H9 (cell line): ENCODE data around the gene AP2A2. TPM values are rescaled to one million over a fixed set of nuclear protein-coding genes. Genes with fewer than 3 reads are reported as not detected.

Source experiments
- DNase-seq: peaks from one replicate; pipeline ENCODE4 v3.0.0-alpha.2; 2017
- H2AFZ ChIP-seq: one replicate; pipeline ENCODE4 v1.6.1; 2013; ENCODE audit warnings: mild to moderate bottlenecking, low read length, control low read depth, moderate library complexity
- H2AK5ac ChIP-seq: 2 replicates; pipeline ENCODE4 v1.6.1; 2013; ENCODE audit warnings: low read length, control low read depth, mixed read lengths; ENCODE audit not compliant: insufficient read length
- H2BK120ac ChIP-seq: one replicate; pipeline ENCODE4 v1.6.1; 2013; ENCODE audit warnings: low read depth, mild to moderate bottlenecking, low read length, control low read depth, inconsistent platforms; ENCODE audit not compliant: poor library complexity, severe bottlenecking
- H2BK12ac ChIP-seq: 2 replicates; pipeline ENCODE4 v1.6.1; 2013; ENCODE audit warnings: low read length, control low read depth, mixed read lengths, low read depth; ENCODE audit not compliant: insufficient read length
- H2BK15ac ChIP-seq: 2 replicates; pipeline ENCODE4 v1.6.1; 2013; ENCODE audit warnings: low read depth, low read length, control low read depth
- H2BK20ac ChIP-seq: one replicate; pipeline ENCODE4 v1.6.1; 2013; ENCODE audit warnings: low read depth, mild to moderate bottlenecking, low read length, control low read depth, inconsistent platforms; ENCODE audit not compliant: poor library complexity, severe bottlenecking
- H2BK5ac ChIP-seq: 2 replicates; pipeline ENCODE4 v1.6.1; 2013; ENCODE audit warnings: low read length, control low read depth, mixed read lengths; ENCODE audit not compliant: insufficient read length
- H3K14ac ChIP-seq: 2 replicates; pipeline ENCODE4 v1.6.1; 2013; ENCODE audit warnings: low read length, control low read depth; ENCODE audit not compliant: insufficient read depth
- H3K18ac ChIP-seq: 2 replicates; pipeline ENCODE4 v1.6.1; 2013; ENCODE audit warnings: low read depth, mild to moderate bottlenecking, mixed read lengths, low read length, control low read depth; ENCODE audit not compliant: insufficient read length
- H3K23ac ChIP-seq: 2 replicates; pipeline ENCODE4 v1.6.1; 2013; ENCODE audit warnings: low read length, control low read depth, mixed read lengths, low read depth; ENCODE audit not compliant: insufficient read length
- H3K23me2 ChIP-seq: 2 replicates; pipeline ENCODE4 v1.6.1; 2013; ENCODE audit warnings: low read depth, mild to moderate bottlenecking, mixed read lengths, low read length, control low read depth; ENCODE audit not compliant: insufficient read length, poor library complexity, severe bottlenecking
- H3K27ac ChIP-seq: 2 replicates; pipeline ENCODE4 v1.5.1; 2013; ENCODE audit warnings: low read length, control low read depth, mixed read lengths, low read depth; ENCODE audit not compliant: insufficient read length
- H3K27me3 ChIP-seq: 2 replicates; pipeline ENCODE4 v1.6.1; 2013; ENCODE audit warnings: low read length, control low read depth, inconsistent platforms; ENCODE audit not compliant: insufficient read depth
- H3K4ac ChIP-seq: 2 replicates; pipeline ENCODE4 v1.6.1; 2013; ENCODE audit warnings: low read depth, mild to moderate bottlenecking, control low read depth, inconsistent platforms, low read length, moderate library complexity
- H3K4me1 ChIP-seq: 2 replicates; pipeline ENCODE4 v1.6.1; 2013; ENCODE audit warnings: low read length, control low read depth, inconsistent platforms; ENCODE audit not compliant: insufficient read depth
- H3K4me2 ChIP-seq: 2 replicates; pipeline ENCODE4 v1.6.1; 2013; ENCODE audit warnings: low read length, control low read depth, mixed read lengths; ENCODE audit not compliant: insufficient read length, insufficient read depth
- H3K56ac ChIP-seq: 2 replicates; pipeline ENCODE4 v1.6.1; 2013; ENCODE audit warnings: low read depth, mild to moderate bottlenecking, mixed read lengths, low read length, control low read depth; ENCODE audit not compliant: insufficient read length
- H3K79me1 ChIP-seq: 2 replicates; pipeline ENCODE4 v1.6.1; 2013; ENCODE audit warnings: low read depth, mild to moderate bottlenecking, moderate library complexity, low read length, control low read depth, inconsistent platforms; ENCODE audit not compliant: insufficient read depth, poor library complexity, severe bottlenecking
- H3K79me2 ChIP-seq: 2 replicates; pipeline ENCODE4 v1.6.1; 2013; ENCODE audit warnings: low read length, control low read depth, inconsistent platforms; ENCODE audit not compliant: insufficient read depth
- H3K9ac ChIP-seq: 2 replicates; pipeline ENCODE4 v1.6.1; 2013; ENCODE audit warnings: low read length, control low read depth, mixed read lengths; ENCODE audit not compliant: insufficient read length; ENCODE audit errors: extremely low read depth
- H3K9me3 ChIP-seq: one replicate; pipeline ENCODE4 v1.6.1; 2013; ENCODE audit warnings: low read depth, low read length, inconsistent platforms; ENCODE audit not compliant: control insufficient read depth
- H3T11ph ChIP-seq: one replicate; pipeline ENCODE4 v1.6.1; 2013; ENCODE audit warnings: mild to moderate bottlenecking, low read length, control low read depth, inconsistent platforms
- H4K20me1 ChIP-seq: one replicate; pipeline ENCODE4 v1.6.1; 2013; ENCODE audit not compliant: control insufficient read depth, insufficient read length, insufficient read depth
- H4K5ac ChIP-seq: 2 replicates; pipeline ENCODE4 v1.6.1; 2013; ENCODE audit warnings: low read depth, mild to moderate bottlenecking, mixed read lengths, low read length, control low read depth; ENCODE audit not compliant: insufficient read length
- H4K8ac ChIP-seq: replicated peaks from 2 replicates; pipeline ENCODE4 v1.6.1; 2013; ENCODE audit warnings: low read length, control low read depth, mixed read lengths, low read depth; ENCODE audit not compliant: insufficient read length
- H4K91ac ChIP-seq: 2 replicates; pipeline ENCODE4 v1.6.1; 2013; ENCODE audit warnings: low read depth, mild to moderate bottlenecking, moderate library complexity, mixed read lengths, low read length, control low read depth; ENCODE audit not compliant: insufficient read length
- H3K27ac Mint-ChIP-seq, 3 experiments: 2 replicates in 2 of 3; 3 replicates in 1 of 3; pipeline ENCODE4 v1.8.0; 2020 to 2021; ENCODE audit warnings: mixed read lengths in 3 of 3, mild to moderate bottlenecking in 1 of 3, moderate library complexity in 1 of 3
- H3K27me3 Mint-ChIP-seq: 2 replicates; pipeline ENCODE4 v1.8.0; 2021; ENCODE audit warnings: low read depth, mild to moderate bottlenecking, moderate library complexity, mixed read lengths
- H3K36me3 Mint-ChIP-seq, 3 experiments: 2 replicates in 2 of 3; 3 replicates in 1 of 3; pipeline ENCODE4 v1.8.0; 2020 to 2021; ENCODE audit warnings: low read depth in 3 of 3, mixed read lengths in 3 of 3; ENCODE audit not compliant: insufficient read depth in 1 of 3
- H3K4me1 Mint-ChIP-seq, 2 experiments: 2 replicates each; pipeline ENCODE4 v1.8.0; 2020; ENCODE audit warnings: mixed read lengths in 2 of 2
- H3K4me3 Mint-ChIP-seq, 2 experiments: 2 replicates in 1 of 2; 3 replicates in 1 of 2; pipeline ENCODE4 v1.8.0; 2020 to 2021; ENCODE audit warnings: mild to moderate bottlenecking in 2 of 2, mixed read lengths in 2 of 2, moderate library complexity in 1 of 2
- H3K9me3 Mint-ChIP-seq, 2 experiments: 2 replicates in 1 of 2; 3 replicates in 1 of 2; pipeline ENCODE4 v1.8.0; 2020; ENCODE audit warnings: mild to moderate bottlenecking in 2 of 2, mixed read lengths in 2 of 2, moderate library complexity in 1 of 2
- CTCF ChIP-seq: fragments of 200-600 bp; sonication (generic); conservative IDR thresholded peaks from 3 replicates; pipeline ENCODE4 v1.8.0; 2021; ENCODE audit warnings: antibody characterized with exemption, mild to moderate bottlenecking
- WGBS: extraction: QIAGEN DNeasy Blood & Tissue Kit; methylation state at CpG from one replicate; pipeline ENCODE4 v1.1.7; 2013; ENCODE audit warnings: missing lambda C conversion rate, low lambda C conversion rate, mixed read lengths; ENCODE audit not compliant: insufficient read length; ENCODE audit errors: extremely low coverage; 5-methylcytosine and 5-hydroxymethylcytosine counted together
- total RNA-seq: library from RNA; stranded (reverse); gene quantifications from 2 replicates; pipeline ENCODE4 v1.2.1, GENCODE V29; 2021

Gene AP2A2
- total RNA-seq, 1 experiment from 2014 or later = 53.7 TPM

GRCh38 chr11:1003159-1003558 is 77.5 kb downstream of the AP2A2 start:
- 0 out of 4 replicates have a peak, but pooled peaks cover 0 to 3% of the 10 kb centered on the region in 2 experiments for H3K4me1 Mint-ChIP-seq
- peak overlapping the region in 1 of 3 experiments; percentile 20; a peak in 1 of 7 replicates for H3K27ac Mint-ChIP-seq
- Histone ChIP-seq H4K20me1 (no peaks in the 10 kb centered on the region), H4K5ac (no peak overlapping the region), H3K9me3 (no peaks in the 10 kb centered on the region), H3K4ac (no peak overlapping the region), H3K9ac (no peak overlapping the region), H2BK120ac (no peak overlapping the region), H3K14ac (no peak overlapping the region), H3K27me3 (no peaks in the 10 kb centered on the region), H3K18ac (no peak overlapping the region), H3K27ac (no peak overlapping the region), H2BK5ac (no peak overlapping the region), H3K23ac (no peak overlapping the region), H2AFZ (no peak overlapping the region), H2BK15ac (no peak overlapping the region), H3K79me1 (no peaks in the 10 kb centered on the region), H3K56ac (no peak overlapping the region), H3K79me2 (no peaks in the 10 kb centered on the region), H3T11ph (no peak overlapping the region), H2BK12ac (no peak overlapping the region), H4K8ac (no peak overlapping the region), H3K23me2 (no peaks in the 10 kb centered on the region), H3K4me2 (no peak overlapping the region), H2AK5ac (no peak overlapping the region), H4K91ac (no peak overlapping the region), H3K4me1 (no peaks in the 10 kb centered on the region), H2BK20ac (no peak overlapping the region)
- H3K9me3 Mint-ChIP-seq = no peaks in the 10 kb centered on the region
- no peak overlapping the region for H3K4me3 Mint-ChIP-seq
- DNase-seq = no peak
- H3K27me3 Mint-ChIP-seq = no peaks in the 10 kb centered on the region
- peaks cover 10 to 62% (median 52%) of the 10 kb centered on the region in 3 experiments; a peak in 6 of 7 replicates for H3K36me3 Mint-ChIP-seq
- no CpG with 5 or more reads among the region's 20 CpGs for WGBS
- no peak for TF ChIP-seq CTCF
